C4-2B (cell line): Measurements from ENCODE around the gene RGL4.

Experiments
- CTCF ChIP-seq: fragments of 450-650 bp; conservative IDR thresholded peaks from 2 replicates; pipeline ENCODE4 v1.5.1; 2017; ENCODE audit warnings: mild to moderate bottlenecking
- ZFX ChIP-seq: fragments of 450-650 bp; IDR thresholded peaks from 2 replicates; pipeline ENCODE4 v1.6.1; 2017

- no peak for TF ChIP-seq CTCF
- TF ChIP-seq ZFX, result no peak
These were observed 6.5 kb downstream of the RGL4 start for GRCh38 chr22:23697031-23697970.
